ENCODE data around the gene APPBP2.
"Not testable (repeated sequence)": the region's sequence is repeated elsewhere in the genome, so short reads cannot be mapped to it uniquely, and the experiment has no call there.

The APPBP2 gene, protein sequence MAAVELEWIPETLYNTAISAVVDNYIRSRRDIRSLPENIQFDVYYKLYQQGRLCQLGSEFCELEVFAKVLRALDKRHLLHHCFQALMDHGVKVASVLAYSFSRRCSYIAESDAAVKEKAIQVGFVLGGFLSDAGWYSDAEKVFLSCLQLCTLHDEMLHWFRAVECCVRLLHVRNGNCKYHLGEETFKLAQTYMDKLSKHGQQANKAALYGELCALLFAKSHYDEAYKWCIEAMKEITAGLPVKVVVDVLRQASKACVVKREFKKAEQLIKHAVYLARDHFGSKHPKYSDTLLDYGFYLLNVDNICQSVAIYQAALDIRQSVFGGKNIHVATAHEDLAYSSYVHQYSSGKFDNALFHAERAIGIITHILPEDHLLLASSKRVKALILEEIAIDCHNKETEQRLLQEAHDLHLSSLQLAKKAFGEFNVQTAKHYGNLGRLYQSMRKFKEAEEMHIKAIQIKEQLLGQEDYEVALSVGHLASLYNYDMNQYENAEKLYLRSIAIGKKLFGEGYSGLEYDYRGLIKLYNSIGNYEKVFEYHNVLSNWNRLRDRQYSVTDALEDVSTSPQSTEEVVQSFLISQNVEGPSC

DNA sequence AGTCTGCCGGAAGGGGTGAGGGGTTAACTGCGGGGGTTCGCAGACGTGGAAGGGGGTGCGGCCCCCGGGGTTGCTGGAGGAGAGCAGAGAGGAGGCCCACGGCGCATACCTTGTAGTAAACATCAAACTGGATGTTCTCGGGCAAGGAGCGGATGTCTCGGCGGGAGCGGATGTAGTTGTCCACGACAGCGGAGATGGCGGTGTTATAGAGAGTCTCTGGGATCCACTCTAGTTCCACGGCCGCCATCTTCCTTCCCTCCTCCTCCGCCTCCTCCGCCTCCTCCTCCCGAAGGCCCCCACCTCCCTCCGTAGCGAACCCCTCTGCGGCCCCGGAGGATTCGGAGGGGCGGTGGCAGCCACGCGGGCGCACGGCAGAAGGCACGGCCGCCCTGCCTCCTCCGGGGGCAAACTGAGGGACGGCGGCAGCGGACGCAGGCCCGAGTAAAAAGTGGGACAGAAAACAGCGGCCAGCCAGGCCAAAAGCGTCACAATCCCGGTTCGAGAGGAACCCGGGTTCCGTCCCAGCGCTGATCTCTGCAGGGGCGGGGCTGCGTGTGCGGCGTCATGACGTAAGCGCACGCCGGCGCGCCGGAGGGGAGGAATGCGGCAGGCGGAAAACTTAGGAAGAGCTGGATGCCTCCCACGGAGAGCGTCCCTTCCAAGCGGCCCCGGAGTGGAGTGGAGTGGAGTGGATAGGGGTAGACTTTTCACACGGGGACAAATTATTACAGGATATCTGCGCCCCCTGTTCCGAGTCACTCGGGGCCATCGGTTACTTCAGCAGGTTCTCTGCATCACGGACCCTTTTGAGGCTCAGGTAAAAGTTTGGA, at the start of gene APPBP2:
Gene APPBP2, minus strand, starts transcription at position 558 of the 830 bp plus-strand sequence. Its CDS starts 311 bp downstream, at position 247.
- peak; percentile 88 for DNase-seq (ENCODE audit: low spot score)

DNA sequence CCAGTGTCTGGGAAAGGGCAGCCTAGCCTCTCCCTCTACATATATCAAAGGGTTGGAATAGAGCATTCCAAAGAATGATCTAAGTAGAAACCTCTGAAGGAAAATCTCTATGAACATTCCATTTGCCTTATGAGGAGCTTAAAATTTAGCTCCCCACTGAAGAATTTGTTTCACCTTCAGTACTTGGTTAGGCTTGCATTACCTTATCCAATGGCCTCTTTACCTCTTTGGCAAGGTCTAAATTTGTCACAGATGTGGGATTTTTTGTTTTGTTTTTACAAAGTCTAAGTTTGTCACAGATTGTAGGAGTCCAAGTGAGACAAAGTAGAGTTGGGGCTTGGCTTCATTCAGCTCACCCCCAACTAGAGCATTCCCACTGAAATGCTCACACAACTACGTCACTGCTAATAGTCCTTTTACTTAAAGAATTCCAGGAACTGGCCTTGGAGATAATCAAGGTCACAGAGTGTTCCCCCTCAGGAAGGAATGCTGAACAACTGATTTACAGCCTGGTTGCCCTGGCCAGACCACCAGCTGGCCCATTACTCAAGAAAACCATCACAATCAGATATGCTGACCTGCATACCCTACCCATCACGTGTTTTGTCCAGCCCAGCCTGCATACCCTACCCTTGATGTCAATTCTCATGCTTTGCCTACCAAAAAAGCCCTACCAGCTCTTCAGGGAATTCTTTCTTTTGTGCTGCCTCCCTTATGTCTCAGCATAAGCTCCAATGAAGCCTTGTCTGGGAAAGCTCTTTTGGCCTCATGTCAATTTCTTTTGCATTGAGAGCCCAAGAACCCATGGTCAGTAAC, 47.4 kb upstream of the APPBP2 start:
- no peak for DNase-seq (ENCODE audit: low spot score)

DNA sequence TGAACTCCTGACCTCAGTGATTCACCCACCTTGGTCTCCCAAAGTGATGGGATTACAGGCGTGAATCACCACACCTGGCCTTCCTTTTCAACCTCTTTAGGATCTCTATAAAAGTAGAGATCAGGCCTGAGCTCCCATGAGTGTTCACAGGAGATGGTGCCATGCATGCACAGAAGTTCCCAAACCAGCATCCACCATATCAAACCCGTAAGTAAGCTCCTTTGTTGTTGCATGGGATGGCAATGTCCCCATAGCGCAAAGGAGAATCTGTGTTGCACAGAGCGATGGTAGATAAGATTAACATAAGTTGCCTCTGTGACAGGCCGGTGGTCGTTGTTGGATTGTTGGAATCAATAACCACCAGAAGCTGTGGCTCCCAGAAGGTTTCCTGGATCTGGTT, 39.2 kb upstream of the APPBP2 start:
- DNase-seq (ENCODE audit: low spot score), result no peak

DNA sequence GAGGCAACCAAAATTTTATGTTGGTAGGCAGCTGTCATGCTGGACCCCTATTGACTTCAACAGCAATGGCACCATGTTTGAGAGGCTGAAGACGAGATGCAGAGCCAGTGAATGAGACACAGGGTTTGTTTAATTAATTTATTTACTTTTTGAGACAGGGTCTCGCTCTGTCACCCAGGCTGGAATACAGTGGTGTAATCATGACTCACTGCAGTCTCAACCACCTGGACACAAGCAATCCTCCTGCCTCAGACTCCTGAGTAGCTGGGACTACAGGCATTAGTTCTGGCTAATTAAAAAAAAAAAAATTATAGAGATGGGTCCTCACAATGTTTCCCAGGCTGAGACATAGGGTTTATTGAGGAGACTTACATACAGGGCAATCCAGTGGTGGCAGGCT, 37.7 kb upstream of the APPBP2 start:
- no peak for DNase-seq (ENCODE audit: low spot score)

DNA sequence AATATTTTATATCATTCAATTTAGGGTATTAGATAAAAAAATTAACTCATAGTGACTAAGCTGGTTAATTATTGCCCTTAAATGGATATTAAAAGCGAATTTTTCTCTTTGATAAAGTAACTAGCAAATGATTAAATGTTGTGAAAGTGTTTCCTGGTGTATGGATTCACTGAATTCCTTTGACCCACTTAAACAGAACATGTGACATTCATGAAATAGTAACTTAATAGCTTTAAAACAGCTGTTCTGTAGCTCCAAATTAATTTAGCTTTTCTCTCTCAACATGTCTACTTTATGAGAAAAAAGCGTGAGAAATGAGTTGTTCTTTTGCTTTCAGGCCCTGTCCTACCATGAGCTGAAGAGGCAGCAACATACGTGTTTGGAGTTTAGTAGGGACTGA, 36.4 kb upstream of the APPBP2 start:
- DNase-seq (ENCODE audit: low spot score), result no peak

DNA sequence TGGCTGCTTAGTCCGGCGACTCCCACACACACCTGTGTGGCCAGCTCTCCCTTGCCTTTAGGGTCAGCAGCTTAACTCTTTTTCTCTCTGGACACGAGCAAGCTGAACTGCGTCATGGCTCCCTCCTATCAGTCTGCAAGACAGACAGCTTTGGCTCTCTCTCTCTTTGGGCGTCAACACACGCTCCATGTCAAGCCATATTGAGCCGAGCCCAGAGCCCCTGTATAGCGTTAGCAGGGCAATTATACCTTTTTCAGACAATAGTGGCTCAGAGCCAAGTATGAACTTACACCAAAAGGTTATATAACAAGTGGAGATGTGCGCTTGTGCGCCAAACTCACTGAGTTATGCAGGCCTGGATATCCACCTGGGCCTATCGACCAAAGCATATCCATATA, 34.8 kb upstream of the APPBP2 start:
- no peak for DNase-seq (ENCODE audit: low spot score)

DNA sequence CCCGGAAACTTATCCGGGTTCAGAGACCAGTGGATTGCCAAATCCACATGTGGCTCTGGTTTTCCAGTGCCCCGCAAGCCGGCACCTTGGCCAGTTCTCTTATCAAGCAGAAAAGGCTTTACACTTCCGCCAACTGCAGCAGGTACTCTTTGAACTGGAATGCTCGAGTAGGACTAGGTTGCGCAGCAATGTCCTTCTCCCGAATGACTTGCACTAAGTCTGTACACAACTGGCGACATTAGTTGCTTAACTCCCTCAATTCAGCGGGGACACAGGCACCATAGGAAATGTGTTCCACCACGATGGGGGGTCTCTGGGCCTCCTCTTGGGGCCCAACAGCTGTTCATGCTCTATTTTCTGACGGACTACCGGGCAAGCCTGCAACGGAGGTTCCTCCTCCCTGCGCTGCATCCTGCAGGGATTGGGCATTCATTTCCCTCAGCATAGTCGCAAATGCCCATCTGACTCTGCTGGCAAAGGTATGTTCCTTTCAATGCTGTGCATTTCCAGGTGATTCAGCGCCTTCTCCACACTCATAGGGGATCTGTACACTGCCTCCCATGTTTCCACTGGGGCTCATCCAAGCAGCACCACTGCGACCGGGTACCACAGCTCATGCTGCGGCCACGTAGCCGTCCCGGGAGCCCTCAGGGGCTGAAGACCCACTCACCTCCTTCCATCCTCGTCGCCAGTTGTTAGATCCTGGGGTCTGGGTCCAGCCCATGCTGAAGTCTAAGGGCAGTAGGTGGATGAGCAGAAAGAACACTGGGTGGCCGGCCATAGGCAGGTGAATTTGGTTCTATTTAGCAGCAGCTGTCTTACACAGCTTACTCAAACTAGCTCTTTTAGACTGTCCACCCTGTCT, 34.2 kb upstream of the APPBP2 start:
- no peak for DNase-seq (ENCODE audit: low spot score)

DNA sequence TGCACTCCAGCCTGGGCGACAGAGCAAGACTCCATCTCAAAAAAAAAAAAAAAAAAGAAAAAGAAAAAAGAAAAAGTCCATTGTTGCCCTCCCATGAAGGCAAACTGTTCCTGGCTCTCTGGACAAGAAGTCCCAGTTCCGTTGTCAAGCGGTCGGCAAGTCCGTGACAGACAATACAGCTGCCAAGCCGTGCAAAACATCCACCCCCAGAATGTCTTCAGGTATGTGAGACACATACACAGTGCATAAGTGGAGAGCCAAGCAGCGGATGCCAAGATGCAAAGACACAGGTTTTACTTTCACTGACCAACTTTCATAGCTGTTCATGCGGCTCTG, 33.6 kb upstream of the APPBP2 start:
- no peak for DNase-seq (ENCODE audit: low spot score)

DNA sequence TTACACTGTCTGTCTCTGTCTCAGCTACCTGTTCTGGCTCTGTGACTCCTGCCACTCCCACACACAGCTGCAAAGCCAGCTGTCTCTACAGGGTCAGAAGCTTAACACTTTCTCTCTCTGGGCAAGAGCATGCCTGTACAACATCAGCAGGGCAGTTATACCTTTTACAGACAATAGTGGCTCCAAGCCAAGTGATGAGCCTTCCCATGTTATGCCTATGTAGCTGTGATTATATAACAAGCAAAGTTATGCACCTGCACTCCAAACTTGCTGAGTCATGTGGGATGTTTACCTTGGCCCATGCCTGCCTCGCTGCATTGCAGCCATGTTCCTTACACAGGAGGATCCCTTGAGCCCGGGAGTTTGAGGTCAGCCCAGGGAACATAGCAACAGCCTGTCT, 31.8 kb upstream of the APPBP2 start:
- no peak for DNase-seq (ENCODE audit: low spot score)

DNA sequence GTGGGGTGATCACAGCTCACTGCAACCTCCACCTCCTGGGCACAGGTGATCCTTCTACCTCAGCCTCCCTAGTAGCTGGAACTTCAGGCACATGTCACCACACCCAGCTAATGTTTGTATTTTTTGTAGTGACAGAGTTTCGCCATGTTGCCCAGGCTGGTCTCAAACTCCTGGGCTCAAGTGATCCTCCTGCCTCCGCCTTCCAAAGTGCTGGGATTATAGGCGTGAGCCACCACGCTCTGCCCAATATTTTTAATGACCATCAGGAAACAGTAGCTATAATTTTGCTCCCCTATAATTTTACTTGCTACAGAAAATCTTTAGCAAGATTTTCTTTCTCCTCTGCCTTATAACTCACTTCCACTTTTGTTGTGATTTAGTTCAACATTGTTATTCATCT, 29.7 kb upstream of the APPBP2 start:
- no peak for DNase-seq (ENCODE audit: low spot score)

DNA sequence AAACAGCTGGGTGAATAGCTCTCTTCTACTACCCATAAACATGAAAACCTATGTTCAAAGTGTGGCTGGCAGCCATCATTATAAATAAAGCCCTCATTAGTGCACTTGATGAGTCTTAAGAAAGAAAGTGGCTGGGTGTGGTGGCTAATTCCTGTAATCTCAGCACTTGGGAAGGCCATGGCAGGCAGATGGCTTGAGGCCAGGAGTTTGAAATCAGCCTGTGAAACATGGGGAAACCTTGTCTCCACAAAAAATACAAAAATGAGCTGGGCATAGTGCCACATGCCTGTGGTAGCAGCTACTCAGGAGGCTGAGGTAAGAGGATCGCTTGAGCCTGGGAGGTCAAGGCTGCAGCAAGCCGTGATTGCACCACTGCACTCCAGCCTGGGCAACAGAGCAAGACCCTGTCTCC, 28.3 kb upstream of the APPBP2 start:
- no peak for DNase-seq (ENCODE audit: low spot score)

DNA sequence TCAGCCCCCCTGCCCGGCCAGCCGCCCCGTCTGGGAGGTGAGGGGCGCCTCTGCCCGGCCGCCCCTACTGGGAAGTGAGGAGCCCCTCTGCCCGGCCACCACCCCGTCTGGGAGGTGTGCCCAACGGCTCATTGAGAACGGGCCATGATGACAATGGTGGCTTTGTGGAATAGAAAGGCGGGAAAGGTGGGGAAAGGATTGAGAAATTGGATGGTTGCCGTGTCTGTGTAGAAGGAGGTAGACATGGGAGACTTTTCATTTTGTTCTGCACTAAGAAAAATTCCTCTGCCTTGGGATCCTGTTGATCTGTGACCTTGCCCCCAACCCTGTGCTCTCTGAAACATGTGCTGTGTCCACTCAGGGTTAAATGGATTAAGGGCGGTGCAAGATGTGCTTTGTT, 26.2 kb upstream of the APPBP2 start:
- DNase-seq (ENCODE audit: low spot score), result not testable (repeated sequence)

DNA sequence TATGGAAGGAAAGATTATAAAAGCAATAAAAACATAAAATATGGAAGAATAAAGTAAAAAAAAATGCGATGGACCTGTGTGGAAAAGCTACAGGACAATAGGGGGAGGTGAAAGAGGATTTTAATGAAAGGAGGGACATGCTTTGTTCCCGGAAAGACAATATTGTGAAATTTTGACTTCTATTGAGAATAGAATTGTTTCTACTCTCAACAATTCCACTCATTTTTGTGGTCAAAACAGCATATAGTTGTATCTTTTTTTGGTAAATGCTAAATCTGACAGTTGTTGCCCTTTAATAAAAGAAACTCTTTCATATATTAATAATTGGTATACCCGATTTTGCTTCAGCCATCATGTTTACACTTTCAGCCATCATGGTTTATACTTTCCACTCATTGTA, 22.9 kb upstream of the APPBP2 start:
- DNase-seq (ENCODE audit: low spot score), result no peak

DNA sequence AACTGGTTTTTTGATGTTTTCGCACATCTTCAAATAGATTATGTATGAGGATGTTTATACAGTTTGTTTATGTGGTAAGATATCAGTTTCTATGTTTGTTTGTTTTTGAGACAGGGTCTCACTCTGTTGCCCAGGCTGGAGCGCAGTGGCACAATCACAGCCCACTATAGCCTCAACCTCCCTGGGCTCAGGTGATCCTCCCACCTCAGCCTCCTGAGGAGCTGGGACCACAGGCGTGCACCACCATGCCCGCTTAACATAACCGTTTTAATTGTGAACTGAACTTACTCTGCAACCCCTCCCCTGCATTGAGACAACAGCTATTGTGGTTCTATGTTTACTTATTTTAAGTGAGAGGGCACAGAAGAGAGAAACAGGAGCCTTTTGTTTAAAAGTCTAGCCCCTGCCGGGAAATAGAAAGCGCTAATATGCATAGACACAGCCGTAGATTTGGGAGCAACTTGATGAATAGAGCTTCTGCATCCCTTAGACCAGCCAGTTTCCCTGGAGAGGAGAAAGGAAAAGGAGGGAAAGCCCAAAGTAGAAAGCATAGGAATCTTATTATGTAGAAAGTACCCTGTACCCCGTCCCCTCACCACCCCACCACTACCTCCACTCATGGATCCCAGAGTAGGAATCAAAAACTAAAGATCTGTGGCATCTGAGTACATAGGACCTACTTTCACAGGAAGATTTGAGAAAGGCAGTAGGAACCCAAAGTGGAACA, 19.6 kb upstream of the APPBP2 start:
- no peak for DNase-seq (ENCODE audit: low spot score)

DNA sequence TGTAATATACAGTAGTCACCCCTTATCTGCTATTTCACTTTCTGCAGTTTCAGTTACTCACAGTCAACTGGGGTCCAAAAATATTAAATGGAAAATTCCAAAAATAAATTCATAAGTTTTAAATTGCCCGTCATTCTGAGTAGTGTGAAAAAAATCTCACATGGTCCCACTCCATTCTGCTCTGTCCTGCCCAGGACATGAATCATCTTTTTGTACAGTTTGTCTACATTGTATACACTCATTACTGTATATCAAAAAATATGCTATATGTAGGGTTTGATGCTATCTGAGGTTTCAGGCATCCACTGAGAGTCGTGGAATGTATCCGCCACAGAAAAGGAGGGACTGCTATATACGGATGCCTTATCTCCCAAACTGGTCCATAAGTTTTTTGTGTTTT, 16.0 kb upstream of the APPBP2 start:
- no peak for DNase-seq (ENCODE audit: low spot score)

DNA sequence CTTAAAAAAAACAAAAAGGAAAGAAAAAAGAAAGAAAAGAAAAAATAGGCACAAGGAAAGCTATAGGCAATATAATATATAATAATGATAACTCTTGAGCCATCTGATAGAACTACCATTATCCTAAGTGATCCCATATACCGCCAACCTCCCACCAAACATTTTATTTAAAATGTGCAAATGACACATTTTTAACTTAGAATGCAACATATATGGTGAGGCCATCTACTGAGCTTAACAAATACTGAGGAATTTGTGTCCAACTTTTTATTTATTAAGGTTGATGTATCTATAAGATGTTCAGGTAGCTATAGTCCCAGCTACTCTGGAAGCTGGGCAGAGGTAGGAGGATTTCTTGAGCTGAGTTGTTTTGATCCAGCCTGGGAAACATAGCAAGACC, 14.4 kb upstream of the APPBP2 start:
- no peak for DNase-seq (ENCODE audit: low spot score)

DNA sequence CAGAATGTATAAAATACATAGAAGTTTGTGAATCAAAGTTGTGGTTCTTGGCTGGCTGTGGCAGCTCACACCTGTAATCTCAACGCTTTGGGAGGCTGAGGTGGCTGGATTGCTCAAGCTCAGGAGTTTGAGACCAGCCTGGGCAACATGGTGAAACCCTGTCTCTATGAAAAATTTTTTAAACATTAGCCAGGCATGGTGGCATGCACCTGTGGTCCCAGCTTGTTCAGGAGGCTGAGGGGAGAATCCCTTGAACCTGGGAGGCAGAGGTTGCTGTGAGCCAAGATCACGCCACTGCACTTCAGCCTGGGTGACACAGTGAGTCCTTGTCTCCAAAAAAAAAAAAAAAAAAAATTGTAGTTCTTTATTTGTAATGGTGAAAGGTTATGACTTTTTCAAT, 13.8 kb upstream of the APPBP2 start:
- no peak for DNase-seq (ENCODE audit: low spot score)

DNA sequence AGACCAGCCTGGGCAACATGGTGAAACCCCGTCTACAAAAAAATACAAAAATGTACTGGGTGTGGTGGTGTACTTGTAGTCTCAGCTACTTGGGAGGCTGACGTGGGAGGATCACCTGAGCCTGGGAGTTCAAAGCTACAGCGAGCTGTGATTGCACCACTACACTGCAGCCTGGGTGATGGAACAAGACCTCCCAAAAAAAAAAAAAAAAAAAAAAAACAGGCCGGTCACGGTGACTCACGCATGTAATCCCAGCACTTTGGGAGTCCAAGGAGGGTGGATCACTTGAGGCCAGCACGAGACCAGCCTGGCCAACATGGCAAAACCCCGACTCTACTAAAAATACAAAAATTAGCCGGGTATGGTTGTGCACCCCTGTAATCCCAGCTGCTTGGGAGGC, 12.7 kb upstream of the APPBP2 start:
- DNase-seq (ENCODE audit: low spot score), result no peak

DNA sequence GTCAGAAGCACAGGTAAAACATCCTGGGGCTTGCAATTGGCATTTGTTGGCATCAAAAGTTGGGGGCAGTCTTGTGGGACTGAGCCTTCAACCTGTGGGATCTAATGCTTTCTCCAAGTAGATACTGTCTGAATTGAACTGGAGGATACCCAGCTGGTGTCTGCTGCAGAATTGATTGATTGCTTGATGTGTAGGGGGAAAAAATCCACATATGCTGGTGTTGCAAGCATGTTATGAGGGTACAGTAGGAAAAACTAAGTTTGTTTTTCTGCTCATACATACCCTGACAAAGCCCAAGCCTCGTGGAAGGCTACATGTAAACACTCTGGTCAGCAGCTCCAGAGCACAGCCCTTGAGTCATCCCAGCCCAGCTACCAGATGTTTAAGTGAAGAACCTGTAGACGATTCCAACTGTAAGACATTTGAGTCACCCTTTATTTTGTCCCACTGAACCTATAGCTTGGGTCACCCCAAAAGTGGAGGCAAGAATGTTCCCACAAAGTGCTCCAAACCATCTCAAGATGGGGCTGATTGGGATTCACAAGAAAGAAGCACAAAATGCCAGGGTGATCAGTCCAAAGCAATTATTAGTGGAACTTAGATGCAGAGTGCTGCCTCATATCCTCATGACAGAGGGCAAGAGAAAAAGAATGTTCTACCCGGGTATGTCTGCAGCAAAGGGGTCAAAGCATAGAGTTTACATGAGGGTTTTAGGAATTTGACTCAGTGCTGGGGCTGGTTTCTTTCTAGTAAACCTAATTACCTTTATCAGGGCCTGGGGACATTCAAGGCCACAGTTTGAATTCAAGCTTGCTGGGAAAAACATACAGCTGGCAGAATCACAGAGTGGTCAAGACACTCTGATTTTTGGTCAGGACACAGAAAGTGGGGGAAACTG, 9.6 kb upstream of the APPBP2 start:
- DNase-seq (ENCODE audit: low spot score), result no peak

Measured in hematopoietic multipotent progenitor cell treated with erythropoietin and hydrocortisone succinate and interleukin-3 and kit ligand, for 17 days (in vitro differentiated cells).